PC-9 (cell line): ENCODE measurements around the gene RBM8A.

Experiments
- EZH2 ChIP-seq: fragments of 200-600 bp; sonication (generic); IDR thresholded peaks from 2 replicates; pipeline ENCODE4 v1.8.0; 2017; ENCODE audit warnings: antibody characterized with exemption, low read depth
- TF ChIP-seq, protein P1 (sequence below): fragments of 200-600 bp; sonication (generic); conservative IDR thresholded peaks from 2 replicates; pipeline ENCODE4 v1.6.1; 2017; ENCODE audit warnings: mixed run types, antibody characterized with exemption, mild to moderate bottlenecking, moderate library complexity

- TF ChIP-seq, protein P1, sequence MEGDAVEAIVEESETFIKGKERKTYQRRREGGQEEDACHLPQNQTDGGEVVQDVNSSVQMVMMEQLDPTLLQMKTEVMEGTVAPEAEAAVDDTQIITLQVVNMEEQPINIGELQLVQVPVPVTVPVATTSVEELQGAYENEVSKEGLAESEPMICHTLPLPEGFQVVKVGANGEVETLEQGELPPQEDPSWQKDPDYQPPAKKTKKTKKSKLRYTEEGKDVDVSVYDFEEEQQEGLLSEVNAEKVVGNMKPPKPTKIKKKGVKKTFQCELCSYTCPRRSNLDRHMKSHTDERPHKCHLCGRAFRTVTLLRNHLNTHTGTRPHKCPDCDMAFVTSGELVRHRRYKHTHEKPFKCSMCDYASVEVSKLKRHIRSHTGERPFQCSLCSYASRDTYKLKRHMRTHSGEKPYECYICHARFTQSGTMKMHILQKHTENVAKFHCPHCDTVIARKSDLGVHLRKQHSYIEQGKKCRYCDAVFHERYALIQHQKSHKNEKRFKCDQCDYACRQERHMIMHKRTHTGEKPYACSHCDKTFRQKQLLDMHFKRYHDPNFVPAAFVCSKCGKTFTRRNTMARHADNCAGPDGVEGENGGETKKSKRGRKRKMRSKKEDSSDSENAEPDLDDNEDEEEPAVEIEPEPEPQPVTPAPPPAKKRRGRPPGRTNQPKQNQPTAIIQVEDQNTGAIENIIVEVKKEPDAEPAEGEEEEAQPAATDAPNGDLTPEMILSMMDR, result no peak
- TF ChIP-seq EZH2, result no peak
Measured at GRCh38 chr1:145917595-145917994, 9.7 kb downstream of the RBM8A start.
